Ovary (tissue), 3 donors: ENCODE results near the gene STK33.

Experiments used
- CTCF ChIP-seq, 3 donors: fragments of 450-650 bp in 2 of 3; fragments of 200-600 bp in 1 of 3; IDR thresholded peaks; one replicate each; pipeline versions ENCODE4 v1.5.1 to v1.8.0; 2016 to 2022; ENCODE audit warnings: antibody characterized with exemption in 3 of 3, mild to moderate bottlenecking in 1 of 3
- EP300 ChIP-seq: sonication (generic); formaldehyde crosslinking; IDR thresholded peaks from one replicate; pipeline ENCODE4 v1.6.1; 2017; ENCODE audit warnings: antibody characterized with exemption
- POLR2A ChIP-seq: fragments of 450-650 bp; IDR thresholded peaks from one replicate; pipeline ENCODE4 v1.6.1; 2017; ENCODE audit warnings: antibody characterized with exemption, mild to moderate bottlenecking, moderate library complexity
- donor health status: DM: no; HTN: no; CAD: no.

- TF ChIP-seq CTCF (IDR thresholded peaks at IDR 0.05) (no peak), POLR2A (no peak), EP300 (no peak)
Observed at GRCh38 chr11:8597182-8597581, 3.2 kb upstream of the STK33 start.
